Activated gamma-delta T cell (primary cell): Measurements from ENCODE around the gene HOXB3.

ENCODE experiments used
- DNase-seq: peaks from one replicate; lab custom pipeline; 2025; lab: John Stamatoyannopoulos, UW

Gene HOXB3

DNA sequence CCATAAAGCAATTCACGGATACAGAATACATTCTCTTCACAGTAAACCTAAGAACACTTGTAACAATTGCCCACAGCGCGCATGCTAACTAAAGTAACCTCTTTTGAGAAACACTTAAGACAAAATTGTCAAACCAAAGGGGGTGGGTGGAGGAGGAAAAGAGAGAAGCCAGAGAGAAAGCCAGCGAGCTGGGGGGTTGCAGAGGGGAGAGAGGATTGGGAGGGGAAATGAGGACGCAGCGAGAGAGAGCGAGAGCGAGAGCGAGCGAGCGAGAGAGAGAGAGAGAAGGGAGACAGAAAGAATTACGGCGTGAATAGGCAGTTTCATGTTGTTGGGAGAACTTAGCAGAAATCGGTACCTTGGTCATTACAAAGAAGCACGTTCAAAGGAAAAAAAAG, 22.4 kb upstream of the HOXB3 start:
- no peak for DNase-seq

- DNase-seq = no peak
These were observed 21.8 kb upstream of the HOXB3 start for GRCh38 chr17:48611681-48612455.

DNA sequence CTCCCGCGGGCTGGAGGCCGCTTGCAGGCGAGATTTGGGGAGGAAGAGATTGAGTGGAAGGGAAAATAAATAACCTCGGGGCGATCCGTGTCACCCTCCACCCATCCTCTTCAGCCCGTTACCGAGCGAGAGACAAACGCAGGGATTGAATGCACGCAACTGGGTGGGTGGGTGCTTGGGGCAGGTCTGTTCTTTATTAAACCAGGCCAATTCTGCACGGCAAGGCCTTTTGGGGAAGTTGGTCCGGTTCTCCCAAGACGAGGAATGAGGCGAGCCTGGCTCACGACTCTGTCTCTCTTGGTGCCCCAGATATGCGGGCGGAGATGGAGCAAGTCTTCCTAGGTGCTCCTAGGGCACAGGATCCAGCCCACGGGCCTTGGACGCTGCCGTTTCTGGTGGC, 21.2 kb upstream of the HOXB3 start:
- DNase-seq = no peak

- peak; percentile 54 for DNase-seq
These were observed 20.5 kb upstream of the HOXB3 start, which contains the start of gene HOXB7 for GRCh38 chr17:48610282-48611211. HOXB7 (minus strand) TSS chr17:48611017; CDS start chr17:48610918, 99 bp downstream.

GRCh38 chr17:48609759-48610281, 19.8 kb upstream of the HOXB3 start:
- no peak for DNase-seq

DNA sequence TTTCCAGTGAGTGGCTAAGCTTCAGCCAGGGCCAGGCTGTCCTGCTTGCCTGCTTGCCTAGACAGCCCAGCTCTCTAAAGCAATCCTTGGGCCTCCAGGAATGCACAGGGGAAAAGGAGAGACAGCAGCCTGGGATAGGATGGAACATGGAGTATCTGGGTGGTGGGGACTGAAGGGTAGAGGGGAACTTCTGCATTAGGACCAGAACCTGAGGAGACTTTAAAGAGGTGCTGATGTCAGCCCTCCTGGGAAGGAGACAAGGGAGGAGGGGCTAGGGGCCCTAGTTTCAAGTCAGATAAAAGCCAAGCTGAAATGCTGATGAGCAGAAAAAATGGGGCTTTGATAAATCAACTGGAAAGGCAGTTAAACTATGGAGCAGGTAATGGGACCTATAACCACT, 19.0 kb upstream of the HOXB3 start:
- DNase-seq = no peak

DNA sequence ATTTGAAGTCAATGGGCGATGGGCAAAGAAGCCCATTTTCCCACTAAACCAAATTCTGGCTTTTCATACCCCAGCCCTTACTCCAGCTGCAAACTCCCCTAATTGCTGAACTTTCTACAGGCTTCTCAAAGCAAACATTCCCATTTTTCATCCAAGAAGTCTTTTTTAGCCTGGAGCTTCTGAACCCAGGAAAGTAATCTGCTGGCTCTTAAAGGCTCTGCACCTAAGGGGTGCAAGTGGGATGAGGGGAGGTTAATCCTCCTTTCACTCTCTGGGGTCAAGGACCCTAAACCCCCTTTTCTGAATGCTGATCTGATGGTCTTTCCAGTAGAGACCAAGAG, 18.4 kb upstream of the HOXB3 start:
- no peak for DNase-seq

DNA sequence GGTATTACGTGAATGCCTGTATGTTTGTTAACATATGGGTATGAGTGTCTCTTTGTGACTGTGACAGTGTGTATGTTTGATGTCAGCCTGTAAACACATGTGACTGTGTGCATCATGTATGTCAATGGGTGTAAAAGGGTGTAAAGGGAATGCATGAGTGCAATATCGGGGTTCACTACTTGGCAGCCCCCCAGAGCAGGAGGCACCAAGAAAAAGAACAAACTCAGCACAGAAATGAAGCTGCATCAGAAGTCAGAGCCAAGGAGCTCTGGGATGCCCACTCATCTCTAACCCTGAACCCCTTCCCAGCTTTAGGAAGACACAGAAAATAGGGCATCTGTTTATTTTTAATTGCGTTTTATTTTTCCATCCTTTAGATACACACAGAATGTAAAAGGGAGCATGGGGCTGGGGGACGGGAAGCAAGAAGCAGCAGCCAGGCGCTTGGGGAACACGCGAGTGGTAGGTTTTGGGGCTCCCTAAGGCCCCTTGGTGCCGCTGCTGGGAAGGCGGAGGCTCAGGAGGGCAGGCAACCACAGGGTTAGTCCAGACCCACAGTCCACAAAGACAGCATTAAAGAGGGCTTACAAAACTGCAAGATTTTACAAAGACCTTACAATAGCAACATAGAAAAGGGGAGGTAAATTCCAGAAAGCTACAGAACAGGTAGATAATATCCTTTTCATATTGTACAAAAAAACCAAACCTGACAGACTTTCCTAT, 17.0 kb upstream of the HOXB3 start:
- DNase-seq = no peak

- DNase-seq = no peak
These were observed 16.2 kb upstream of the HOXB3 start for GRCh38 chr17:48605991-48606891.

- DNase-seq = no peak
These were observed 15.4 kb upstream of the HOXB3 start for GRCh38 chr17:48605409-48605919.

- DNase-seq = no peak
These were observed 14.8 kb upstream of the HOXB3 start, which contains the start of gene HOXB6 for GRCh38 chr17:48604770-48605329. HOXB6 (minus strand) TSS chr17:48604986; CDS start chr17:48598150, 6,836 bp downstream.

GRCh38 chr17:48603959-48604769, 14.1 kb upstream of the HOXB3 start:
- no peak for DNase-seq

GRCh38 chr17:48601539-48602425, 11.7 kb upstream of the HOXB3 start:
- DNase-seq = no peak

GRCh38 chr17:48601207-48601538, 11.1 kb upstream of the HOXB3 start:
- DNase-seq = no peak

DNA sequence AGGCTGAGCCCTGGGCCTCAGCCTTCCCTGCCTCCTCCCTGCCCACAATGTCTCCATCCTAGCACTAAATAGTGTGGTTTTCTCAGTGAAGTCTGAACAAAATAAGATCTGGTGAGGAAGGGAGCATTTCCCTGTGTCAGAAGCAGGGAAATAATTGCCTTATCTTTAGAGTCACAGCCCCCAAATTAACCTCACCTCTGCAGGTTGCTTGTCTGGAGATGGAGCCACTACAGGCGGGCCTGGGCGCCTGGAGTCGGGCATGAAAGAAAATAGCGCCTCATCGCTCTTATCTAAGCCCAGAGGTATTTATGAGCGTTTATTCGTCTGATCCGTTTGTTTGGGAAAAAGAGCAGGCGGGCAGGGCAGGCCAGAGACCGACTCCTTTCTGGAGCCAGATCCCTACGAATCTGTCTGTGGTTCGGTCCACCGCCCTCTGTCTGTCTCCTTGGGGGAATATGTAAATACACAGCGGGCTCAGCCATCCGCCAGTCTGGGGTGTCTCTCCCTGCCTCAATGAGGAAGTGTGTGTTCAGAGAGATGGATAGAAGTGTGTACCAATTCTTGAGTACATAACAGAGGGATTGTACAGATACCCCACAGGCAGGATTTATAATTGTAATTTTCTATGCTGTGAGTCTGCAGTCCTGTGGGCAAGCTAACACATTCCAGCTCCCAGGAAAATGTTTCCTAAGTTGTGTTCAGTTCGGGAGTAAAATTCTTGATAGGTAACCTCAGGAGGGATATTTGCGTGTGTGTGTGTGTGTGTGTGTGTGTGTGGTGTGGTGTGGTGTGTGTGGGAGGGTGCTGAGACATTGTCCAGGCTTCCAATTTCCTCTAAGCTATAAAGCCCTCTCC, 10.4 kb upstream of the HOXB3 start:
- no peak for DNase-seq

DNA sequence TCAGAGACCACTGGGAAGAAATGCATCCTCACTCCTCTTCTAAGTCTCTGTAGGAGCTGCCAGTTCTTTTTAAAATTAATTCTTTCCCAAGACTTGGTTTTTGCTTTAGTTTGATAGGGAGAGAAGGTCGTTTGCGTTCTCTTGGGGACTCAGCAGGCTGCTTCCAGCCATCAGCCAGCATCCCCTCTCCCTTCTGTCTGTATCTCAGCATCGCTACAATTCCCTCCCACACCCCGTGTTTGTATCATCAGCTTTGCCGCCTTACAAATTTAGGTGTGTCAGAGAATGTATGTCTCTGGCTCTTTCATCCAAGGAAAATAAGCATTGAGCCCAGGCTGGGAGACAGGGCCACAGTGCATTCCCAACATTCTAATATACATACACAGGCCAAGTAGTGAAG, 9.3 kb upstream of the HOXB3 start:
- no peak for DNase-seq

- DNase-seq = no peak
These were observed 8.7 kb upstream of the HOXB3 start for GRCh38 chr17:48598736-48599135.
